Epidermal melanocyte (primary cell): ENCODE results near the gene LALBA.
"Not testable (repeated sequence)": the region's sequence is repeated elsewhere in the genome, so short reads cannot be mapped to it uniquely, and the experiment has no call there.

Experiments used
- DNase-seq: peaks from one replicate; pipeline ENCODE4 v3.0.0; 2011; ENCODE audit warnings: low spot score; ENCODE audit not compliant: insufficient read length

Gene LALBA

DNA sequence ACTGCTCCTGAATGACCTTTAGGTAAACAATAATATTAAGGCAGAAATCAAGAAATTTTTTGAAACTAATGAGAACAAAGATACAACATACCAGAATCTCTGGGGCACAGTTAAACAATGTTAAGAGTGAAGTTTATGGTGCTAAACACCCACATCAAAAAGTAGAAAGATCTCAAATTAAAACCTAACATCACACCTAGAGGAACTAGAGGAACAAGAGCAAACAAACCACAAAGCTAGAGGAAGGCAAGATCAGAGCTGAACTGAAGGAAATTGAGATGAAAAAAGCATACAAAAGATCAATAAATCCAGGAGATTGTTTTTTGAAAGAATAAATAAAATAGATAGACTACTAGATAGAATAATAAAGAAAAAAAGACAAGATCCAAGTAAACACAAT is 37.2 kb downstream of the LALBA start:
- no peak for DNase-seq

DNA sequence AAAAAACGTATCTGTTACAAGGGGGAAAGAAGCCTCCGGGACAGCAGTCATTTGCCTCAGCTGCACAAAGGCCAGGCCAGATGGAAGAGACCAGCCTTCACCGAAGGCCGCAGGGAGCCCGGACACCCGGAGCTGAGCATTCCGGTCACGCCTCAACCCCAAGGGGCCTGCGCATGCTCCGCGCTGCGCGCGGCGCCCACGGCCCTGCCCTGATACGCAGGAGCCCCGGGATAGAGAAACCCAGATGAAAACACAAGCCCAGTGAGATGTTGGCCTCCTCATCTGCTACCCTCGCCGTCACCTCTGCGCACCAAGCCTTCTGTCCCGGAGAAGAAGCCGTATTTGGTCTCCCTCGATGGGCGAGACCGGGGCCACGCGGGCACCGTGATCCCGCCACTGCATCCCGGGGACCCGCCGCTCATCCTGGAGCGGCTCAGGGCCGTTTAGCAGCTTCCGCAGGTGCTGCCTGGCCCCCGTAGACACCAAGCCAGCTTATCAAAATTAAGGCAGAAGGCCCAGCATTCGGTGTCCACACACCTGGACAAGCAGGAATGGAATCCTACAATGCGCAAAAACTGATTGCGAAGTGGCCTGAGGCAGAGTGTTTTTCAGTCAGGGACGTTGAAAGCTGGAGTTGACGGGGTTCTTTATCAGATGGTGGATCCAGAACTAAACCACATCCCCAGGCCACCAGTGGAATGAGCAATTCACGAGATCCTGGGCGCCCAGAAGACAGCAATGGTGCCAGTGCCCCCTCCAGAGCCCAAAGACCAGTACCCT is 41.8 kb downstream of the LALBA start:
- no peak for DNase-seq

DNA sequence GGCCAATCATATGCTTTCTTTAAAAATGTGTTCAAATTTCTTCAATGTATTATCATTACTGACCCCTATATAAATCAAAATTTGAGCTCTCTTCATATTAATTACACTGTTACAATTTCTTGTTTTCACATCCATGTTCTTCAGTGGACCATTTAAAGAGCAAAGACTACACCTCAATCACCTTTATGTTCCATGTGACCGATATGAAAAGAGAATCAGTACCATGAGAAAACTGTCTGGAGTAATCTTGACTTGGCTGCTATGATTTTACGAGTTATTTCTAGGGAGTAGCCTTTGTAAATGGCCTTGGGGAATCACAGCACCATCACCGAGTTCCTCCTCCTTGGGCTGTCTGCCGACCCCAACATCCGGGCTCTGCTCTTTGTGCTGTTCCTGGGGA is 44.5 kb downstream of the LALBA start, which contains the start of gene OR8S1:
OR8S1 (plus strand) TSS at position 301 of the 400 bp plus-strand sequence; CDS start at position 301, 0 bp downstream.
- no peak for DNase-seq

DNA sequence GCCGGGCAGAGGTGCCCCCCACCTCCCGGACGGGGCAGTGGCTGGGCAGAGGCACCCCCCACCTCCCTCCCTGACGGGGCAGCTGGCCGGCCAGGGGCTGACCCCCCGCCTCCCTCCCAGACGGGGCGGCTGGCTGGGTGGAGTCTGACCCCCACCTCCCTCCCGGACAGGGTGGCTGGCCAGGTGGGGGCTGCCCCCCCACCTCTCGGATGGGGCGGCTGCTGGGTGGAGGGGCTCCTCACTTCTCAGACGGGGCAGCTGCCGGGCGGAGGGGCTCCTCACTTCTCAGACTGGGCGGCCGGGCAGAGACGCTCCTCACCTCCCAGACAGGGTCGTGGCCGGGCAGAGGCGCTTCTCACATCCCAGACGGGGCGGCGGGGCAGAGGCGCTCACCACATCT is 49.5 kb downstream of the LALBA start:
- DNase-seq, result not testable (repeated sequence)
